Epithelial cell of umbilical artery (primary cell): ENCODE results near the gene ANOS1. TPM values are rescaled to one million over a fixed set of nuclear protein-coding genes. Genes with fewer than 3 reads are reported as not detected.

Experiments used
- total RNA-seq: library from RNA; depleted of rRNA; stranded (reverse); fragments of >200 nt; gene quantifications from 2 replicates; pipeline ENCODE4 v1.2.3, GENCODE V29; 2014

ANOS1 gene
- total RNA-seq = 0.46 and 0.97 TPM in 2 replicates

GRCh38 chrX:8731559-8732395, at the start of gene ANOS1:
Gene ANOS1 (minus strand): TSS chrX:8732137. CDS start chrX:8732036, 101 bp downstream.

Other genes starting within 250 kb of the ANOS1 start
- gene FAM9A, start 69.2 kb upstream of the ANOS1 start, total RNA-seq = not detected in 2 replicates